IPS-15b (cell line): Measurements from ENCODE around the gene SCN1B.
"Not testable (repeated sequence)": the region's sequence is repeated elsewhere in the genome, so short reads cannot be mapped to it uniquely, and the experiment has no call there.

Experiments used
- H3K27me3 ChIP-seq: one replicate; pipeline ENCODE4 v1.6.1; 2013; ENCODE audit warnings: low read length; ENCODE audit not compliant: control insufficient read depth, insufficient read depth
- H3K36me3 ChIP-seq: one replicate; pipeline ENCODE4 v1.6.1; 2013; ENCODE audit warnings: low read length; ENCODE audit not compliant: control insufficient read depth, insufficient read depth
- H3K4me1 ChIP-seq: one replicate; pipeline ENCODE4 v1.6.1; 2013; ENCODE audit warnings: mild to moderate bottlenecking, low read length; ENCODE audit not compliant: control insufficient read depth, insufficient read depth
- H3K4me3 ChIP-seq: one replicate; pipeline ENCODE4 v1.5.1; 2013; ENCODE audit warnings: low read depth, low read length
- H3K9ac ChIP-seq: one replicate; pipeline ENCODE4 v1.6.1; 2013; ENCODE audit warnings: low read depth, mild to moderate bottlenecking, low read length
- H3K9me3 ChIP-seq: one replicate; pipeline ENCODE4 v1.6.1; 2013; ENCODE audit warnings: mild to moderate bottlenecking, low read length; ENCODE audit not compliant: control insufficient read depth, insufficient read depth

Gene SCN1B

GRCh38 chr19:35025969-35026368 lies 4.3 kb upstream of the SCN1B start:
- H3K9ac ChIP-seq, result no peak overlapping the region
- no peaks in the 10 kb centered on the region for H3K4me1 ChIP-seq
- no peaks in the 10 kb centered on the region for H3K9me3 ChIP-seq
- H3K27me3 ChIP-seq, result no peaks in the 10 kb centered on the region
- H3K4me3 ChIP-seq, result no peak overlapping the region
- H3K36me3 ChIP-seq, result peaks cover 61% of the 10 kb centered on the region

- no peak overlapping the region for H3K9ac ChIP-seq
- H3K27me3 ChIP-seq, result peaks cover 3% of the 10 kb centered on the region
- peaks cover 56% of the 10 kb centered on the region for H3K36me3 ChIP-seq
Measured at GRCh38 chr19:35026418-35026817, 3.9 kb upstream of the SCN1B start.

DNA sequence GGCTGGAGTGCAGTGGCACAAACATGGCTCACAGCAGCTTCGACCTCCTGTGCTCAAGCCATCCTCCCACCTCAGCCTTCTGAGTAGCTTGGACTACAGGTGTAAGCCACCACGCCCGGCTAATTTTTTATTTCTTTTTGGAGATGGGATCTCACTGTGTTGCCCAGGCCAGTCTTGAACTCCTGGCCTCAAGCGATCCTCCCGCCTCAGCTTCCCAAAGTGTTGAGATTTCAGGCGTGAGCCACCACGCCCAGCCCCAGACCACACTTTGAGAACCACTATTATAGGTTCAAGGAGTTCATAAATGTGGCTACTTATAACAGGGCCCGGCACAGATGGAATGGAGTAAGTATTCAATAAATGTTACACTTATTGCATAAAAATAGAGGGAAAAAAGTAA lies 3.3 kb upstream of the SCN1B start:
- Histone ChIP-seq H3K36me3 (peaks cover 50% of the 10 kb centered on the region), H3K9me3 (no peaks in the 10 kb centered on the region), H3K4me1 (peaks cover 2% of the 10 kb centered on the region), H3K4me3 (no peak overlapping the region), H3K9ac (no peak overlapping the region), H3K27me3 (peaks cover 9% of the 10 kb centered on the region)

More at GRCh38 chr19:35026418-35026817, 3.9 kb upstream of the SCN1B start:
- no peaks in the 10 kb centered on the region for H3K4me1 ChIP-seq
- H3K4me3 ChIP-seq, result no peak overlapping the region
- H3K9me3 ChIP-seq, result no peaks in the 10 kb centered on the region

GRCh38 chr19:35027851-35028599 lies 2.2 kb upstream of the SCN1B start:
- Histone ChIP-seq H3K9ac (no peak overlapping the region), H3K9me3 (no peaks in the 10 kb centered on the region), H3K27me3 (peaks cover 14% of the 10 kb centered on the region), H3K4me3 (no peak overlapping the region), H3K36me3 (peaks cover 42% of the 10 kb centered on the region), H3K4me1 (peaks cover 2% of the 10 kb centered on the region)

DNA sequence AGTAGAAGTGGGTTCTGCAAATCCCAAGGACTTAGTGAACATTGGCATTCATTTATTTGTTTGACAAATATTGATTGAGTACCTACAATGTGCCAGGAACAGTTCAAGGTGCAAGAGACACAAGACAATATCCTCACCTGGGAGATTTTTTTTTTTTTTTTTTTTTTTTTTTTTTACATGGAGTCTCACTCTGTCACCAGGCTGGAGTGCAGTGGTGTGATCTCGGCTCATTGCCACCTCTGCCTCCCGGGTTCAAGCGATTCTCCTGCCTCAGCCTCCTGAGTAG lies 1.7 kb upstream of the SCN1B start:
- H3K4me1 ChIP-seq, H3K9me3 ChIP-seq, H3K4me3 ChIP-seq, H3K9ac ChIP-seq: not testable (repeated sequence)
- peaks cover 39% of the 10 kb centered on the region for H3K36me3 ChIP-seq
- peaks cover 14% of the 10 kb centered on the region for H3K27me3 ChIP-seq

- peak overlapping the region; percentile 52 for H3K4me3 ChIP-seq
- peaks cover 39% of the 10 kb centered on the region for H3K36me3 ChIP-seq
- not testable (repeated sequence) for H3K9ac ChIP-seq, H3K9me3 ChIP-seq, H3K4me1 ChIP-seq
- peaks cover 14% of the 10 kb centered on the region for H3K27me3 ChIP-seq
Measured at GRCh38 chr19:35029275-35029736, 964 bp upstream of the SCN1B start.

GRCh38 chr19:35029737-35030256 lies 473 bp upstream of the SCN1B start:
- Histone ChIP-seq H3K4me1 (peaks cover 2% of the 10 kb centered on the region), H3K36me3 (peaks cover 38% of the 10 kb centered on the region), H3K9ac (peak overlapping the region; percentile 3), H3K27me3 (peaks cover 14% of the 10 kb centered on the region), H3K9me3 (no peaks in the 10 kb centered on the region), H3K4me3 (peak overlapping the region; percentile 52)

DNA sequence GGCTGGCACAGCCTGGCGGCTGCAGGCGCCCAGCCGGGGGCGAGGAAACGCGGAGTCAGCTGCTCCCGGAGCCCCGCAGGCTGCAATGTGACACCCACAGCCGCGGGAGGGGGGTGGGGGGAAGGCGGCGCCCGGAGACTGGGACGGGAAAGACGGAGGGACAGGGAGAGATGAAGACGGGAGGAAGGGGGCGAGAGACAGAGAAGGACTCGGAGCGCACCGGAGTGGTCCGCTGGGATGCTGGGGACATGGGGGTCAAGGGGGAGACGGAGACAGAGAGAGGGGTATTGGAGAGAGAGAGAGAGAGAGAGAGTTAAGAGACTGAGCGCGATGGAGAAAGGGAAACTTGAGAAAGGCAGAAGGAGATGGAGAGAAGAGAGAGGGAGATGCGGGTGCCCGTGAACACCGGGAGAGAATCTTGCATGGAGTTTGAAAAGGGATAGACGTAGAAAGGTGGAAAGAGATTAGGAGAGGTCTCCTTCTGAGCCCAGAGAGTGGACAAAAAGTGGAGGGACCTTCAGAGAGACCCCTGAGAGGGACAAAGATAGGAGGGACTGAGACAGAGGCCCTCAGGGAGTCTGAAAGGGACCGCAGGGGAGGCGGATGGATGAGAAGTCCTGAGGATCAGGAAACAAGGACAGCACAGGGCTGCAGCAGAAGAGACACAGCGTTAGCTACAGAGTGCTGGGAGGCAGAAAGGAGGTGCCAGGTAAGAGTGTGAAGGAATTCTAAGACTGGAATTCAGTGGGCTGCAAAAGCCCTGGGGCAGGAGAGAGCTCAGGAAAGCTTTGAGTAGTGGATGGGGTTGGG lies 1.0 kb downstream of the SCN1B start:
- peaks cover 2% of the 10 kb centered on the region for H3K4me1 ChIP-seq
- peaks cover 14% of the 10 kb centered on the region for H3K27me3 ChIP-seq
- H3K9ac ChIP-seq, result peak overlapping the region; percentile 70
- peak overlapping the region; percentile 84 for H3K4me3 ChIP-seq
- H3K36me3 ChIP-seq, result peaks cover 25% of the 10 kb centered on the region
- H3K9me3 ChIP-seq, result no peaks in the 10 kb centered on the region

- H3K9ac ChIP-seq, result no peak overlapping the region
- H3K4me3 ChIP-seq, result no peak overlapping the region
- peaks cover 14% of the 10 kb centered on the region for H3K27me3 ChIP-seq
- H3K36me3 ChIP-seq, result peaks cover 20% of the 10 kb centered on the region
- H3K9me3 ChIP-seq, result no peaks in the 10 kb centered on the region
- H3K4me1 ChIP-seq, result peaks cover 2% of the 10 kb centered on the region
Measured at GRCh38 chr19:35032356-35032865, 2.1 kb downstream of the SCN1B start.

DNA sequence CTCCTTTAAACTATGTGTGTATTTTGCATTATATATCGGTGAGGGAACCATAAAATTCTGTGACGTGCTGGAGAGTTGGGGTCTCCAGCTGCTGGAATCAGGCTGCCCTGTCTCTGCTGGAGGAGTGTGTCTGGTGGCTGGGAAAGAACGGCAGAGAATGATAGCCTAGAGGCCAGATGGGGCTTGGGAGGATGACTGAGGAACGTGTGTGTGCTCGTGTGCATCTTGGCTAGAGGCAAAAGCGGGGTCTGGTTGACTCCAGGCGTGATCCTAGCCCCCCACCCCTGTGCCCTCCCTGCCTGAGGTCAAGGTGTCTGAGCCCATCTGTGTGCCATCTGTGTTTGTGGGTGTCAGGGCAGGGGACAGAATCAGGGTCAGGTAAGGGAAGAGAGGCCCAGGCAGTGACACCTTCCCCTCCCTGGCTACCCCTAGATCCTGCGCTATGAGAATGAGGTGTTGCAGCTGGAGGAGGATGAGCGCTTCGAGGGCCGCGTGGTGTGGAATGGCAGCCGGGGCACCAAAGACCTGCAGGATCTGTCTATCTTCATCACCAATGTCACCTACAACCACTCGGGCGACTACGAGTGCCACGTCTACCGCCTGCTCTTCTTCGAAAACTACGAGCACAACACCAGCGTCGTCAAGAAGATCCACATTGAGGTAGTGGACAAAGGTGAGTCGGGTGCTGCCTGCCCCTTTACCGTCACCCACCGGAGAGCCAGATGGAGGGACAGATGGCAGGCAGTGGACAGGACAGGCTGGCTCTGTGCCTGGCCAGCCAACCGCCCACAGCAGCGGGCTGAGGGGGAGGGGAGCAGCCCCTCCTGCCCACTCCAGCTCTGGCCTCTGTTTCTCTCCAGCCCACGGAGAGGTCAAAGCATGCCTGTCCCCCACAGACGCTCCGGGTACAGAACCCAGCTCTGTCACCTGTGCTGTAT lies 3.1 kb downstream of the SCN1B start:
- H3K27me3 ChIP-seq, result peaks cover 14% of the 10 kb centered on the region
- H3K36me3 ChIP-seq, result peaks cover 15% of the 10 kb centered on the region
- no peak overlapping the region for H3K4me3 ChIP-seq
- H3K9ac ChIP-seq, result no peak overlapping the region
- no peaks in the 10 kb centered on the region for H3K9me3 ChIP-seq
- H3K4me1 ChIP-seq, result peaks cover 2% of the 10 kb centered on the region

DNA sequence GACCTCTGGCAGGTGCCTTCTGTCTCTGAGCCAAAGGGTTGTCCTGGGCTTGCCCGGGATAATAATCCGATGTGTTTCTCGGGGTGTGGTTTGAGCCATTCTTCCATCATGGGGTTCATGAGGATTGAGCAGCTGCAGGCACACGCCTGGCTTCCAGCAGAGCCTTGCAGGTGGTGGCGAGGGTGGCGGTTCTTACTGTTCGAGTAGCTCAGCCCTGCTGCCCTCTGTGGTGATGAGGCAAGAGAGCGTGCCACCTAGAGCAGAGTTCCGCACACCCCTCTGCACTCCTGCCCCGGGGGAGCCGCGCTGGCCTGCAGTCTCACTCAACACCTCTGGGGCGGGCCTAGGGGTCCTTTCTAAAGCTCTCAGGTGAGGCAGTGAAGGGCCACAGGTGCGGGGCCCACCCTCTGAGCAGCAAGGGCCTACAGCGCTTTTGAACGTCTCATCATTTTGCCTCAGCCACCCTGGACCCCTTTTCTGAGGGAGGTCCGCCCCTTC lies 3.8 kb downstream of the SCN1B start:
- Histone ChIP-seq H3K9me3 (no peaks in the 10 kb centered on the region), H3K4me1 (peaks cover 4% of the 10 kb centered on the region), H3K4me3 (no peak overlapping the region), H3K9ac (no peak overlapping the region), H3K36me3 (peaks cover 14% of the 10 kb centered on the region), H3K27me3 (peaks cover 14% of the 10 kb centered on the region)
